Trophoblast cell (in vitro differentiated cells and primary cell): ENCODE results near the gene IL1RAPL1.

ENCODE experiments used
- DNase-seq, 2 donors: peaks; one replicate each; pipeline ENCODE4 v3.0.0-alpha.2; 2016
- H2AFZ ChIP-seq: 2 replicates; pipeline ENCODE4 v1.6.1; 2013; ENCODE audit warnings: low read length, moderate library complexity, mild to moderate bottlenecking; ENCODE audit not compliant: insufficient read depth, poor library complexity
- H2AK5ac ChIP-seq: 2 replicates; pipeline ENCODE4 v1.6.1; 2013; ENCODE audit warnings: mild to moderate bottlenecking, low read length
- H2BK120ac ChIP-seq: 2 replicates; pipeline ENCODE4 v1.6.1; 2013; ENCODE audit warnings: low read length, mild to moderate bottlenecking, moderate library complexity; ENCODE audit not compliant: insufficient read depth, poor library complexity
- H2BK12ac ChIP-seq: 2 replicates; pipeline ENCODE4 v1.6.1; 2013; ENCODE audit warnings: mild to moderate bottlenecking, low read length, moderate library complexity
- H2BK5ac ChIP-seq: 2 replicates; pipeline ENCODE4 v1.6.1; 2013; ENCODE audit warnings: low read length, low read depth, moderate library complexity, mild to moderate bottlenecking; ENCODE audit not compliant: poor library complexity
- H3K14ac ChIP-seq: 2 replicates; pipeline ENCODE4 v1.6.1; 2013; ENCODE audit warnings: mild to moderate bottlenecking, low read length
- H3K18ac ChIP-seq: 2 replicates; pipeline ENCODE4 v1.6.1; 2013; ENCODE audit warnings: mild to moderate bottlenecking, low read length
- H3K23ac ChIP-seq: 2 replicates; pipeline ENCODE4 v1.6.1; 2013; ENCODE audit warnings: low read length
- H3K27ac ChIP-seq: 2 replicates; pipeline ENCODE4 v1.5.1; 2013; ENCODE audit warnings: low read depth, mild to moderate bottlenecking, inconsistent platforms, low read length, moderate library complexity
- H3K27me3 ChIP-seq: 2 replicates; pipeline ENCODE4 v1.6.1; 2013; ENCODE audit warnings: inconsistent platforms, mild to moderate bottlenecking, low read length, moderate library complexity; ENCODE audit not compliant: insufficient read depth
- H3K36me3 ChIP-seq, 2 experiments: 1 replicate in 1 of 2; 2 replicates in 1 of 2; pipeline ENCODE4 v1.6.1; 2013; ENCODE audit warnings: low read length in 2 of 2, mild to moderate bottlenecking in 2 of 2, moderate library complexity in 1 of 2; ENCODE audit not compliant: insufficient read depth in 2 of 2, control insufficient read depth in 1 of 2
- H3K4ac ChIP-seq: 2 replicates; pipeline ENCODE4 v1.6.1; 2013; ENCODE audit warnings: low read depth, mild to moderate bottlenecking, low read length, moderate library complexity
- H3K4me1 ChIP-seq, 2 experiments: 1 replicate in 1 of 2; 2 replicates in 1 of 2; pipeline ENCODE4 v1.6.1; 2013; ENCODE audit warnings: low read length in 2 of 2, mild to moderate bottlenecking in 2 of 2, moderate library complexity in 1 of 2; ENCODE audit not compliant: insufficient read depth in 2 of 2, control insufficient read depth in 1 of 2
- H3K4me2 ChIP-seq: 2 replicates; pipeline ENCODE4 v1.6.1; 2013; ENCODE audit warnings: inconsistent platforms, mild to moderate bottlenecking, low read length, moderate library complexity
- H3K4me3 ChIP-seq: 2 replicates; pipeline ENCODE4 v1.5.1; 2013; ENCODE audit warnings: mild to moderate bottlenecking, low read depth, low read length, inconsistent platforms
- H3K79me1 ChIP-seq: one replicate; pipeline ENCODE4 v1.6.1; 2013; ENCODE audit warnings: low read length
- H3K79me2 ChIP-seq: 2 replicates; pipeline ENCODE4 v1.6.1; 2013; ENCODE audit warnings: low read length, mild to moderate bottlenecking; ENCODE audit not compliant: control insufficient read depth, insufficient read depth, poor library complexity
- H3K9ac ChIP-seq: 2 replicates; pipeline ENCODE4 v1.6.1; 2013; ENCODE audit warnings: mild to moderate bottlenecking, low read length
- H3K9me3 ChIP-seq: 2 replicates; pipeline ENCODE4 v1.6.1; 2013; ENCODE audit warnings: low read depth, mild to moderate bottlenecking, control low read depth, inconsistent platforms, low read length; ENCODE audit not compliant: insufficient read depth
- H4K12ac ChIP-seq: 2 replicates; pipeline ENCODE4 v1.6.1; 2013; ENCODE audit warnings: low read depth, mild to moderate bottlenecking, low read length, moderate library complexity
- H4K8ac ChIP-seq: 2 replicates; pipeline ENCODE4 v1.6.1; 2013; ENCODE audit warnings: low read depth, mild to moderate bottlenecking, low read length, moderate library complexity
- H4K91ac ChIP-seq: one replicate; pipeline ENCODE4 v1.6.1; 2013; ENCODE audit warnings: low read depth, mild to moderate bottlenecking, low read length, moderate library complexity
- WGBS: extraction: QIAGEN DNeasy Blood & Tissue Kit; methylation state at CpG from one replicate; pipeline ENCODE4 v1.1.7; 2013; ENCODE audit warnings: missing lambda C conversion rate; ENCODE audit not compliant: insufficient read length, insufficient coverage; ENCODE audit errors: extremely low coverage; 5-methylcytosine and 5-hydroxymethylcytosine counted together

IL1RAPL1 gene

GRCh38 chrX:29665532-29665931 lies 1078.3 kb downstream of the IL1RAPL1 start:
- Histone ChIP-seq H3K4me2 (no peak overlapping the region), H3K79me2 (no peaks in the 10 kb centered on the region), H3K23ac (no peak overlapping the region), H3K36me3 (no peaks in the 10 kb centered on the region), H3K9ac (no peak overlapping the region), H3K27me3 (no peaks in the 10 kb centered on the region), H3K79me1 (no peaks in the 10 kb centered on the region), H2AFZ (no peak overlapping the region), H3K4ac (no peak overlapping the region), H3K14ac (no peak overlapping the region), H3K4me3 (no peak overlapping the region), H3K9me3 (no peaks in the 10 kb centered on the region), H4K91ac (no peak overlapping the region), H4K8ac (no peak overlapping the region), H3K18ac (no peak overlapping the region), H2BK120ac (no peak overlapping the region), H4K12ac (no peak overlapping the region), H3K4me1 (no peaks in the 10 kb centered on the region), H2BK5ac (no peak overlapping the region), H3K27ac (no peak overlapping the region), H2BK12ac (no peak overlapping the region), H2AK5ac (no peak overlapping the region)
- no CpG with 5 or more reads among the region's 1 CpG for WGBS
- DNase-seq: no peak

- no peak overlapping the region for H3K9ac ChIP-seq
- H3K27me3 ChIP-seq: no peaks in the 10 kb centered on the region
- H3K14ac ChIP-seq: no peak overlapping the region
- no peaks in the 10 kb centered on the region for H3K79me1 ChIP-seq
- H4K8ac ChIP-seq: no peak overlapping the region
- no peaks in the 10 kb centered on the region for H3K79me2 ChIP-seq
- no peak overlapping the region for H2BK12ac ChIP-seq
- no peak overlapping the region for H3K4me2 ChIP-seq
- no peak overlapping the region for H3K4me3 ChIP-seq
- no peaks in the 10 kb centered on the region for H3K9me3 ChIP-seq
- H4K91ac ChIP-seq: no peak overlapping the region
- H3K4ac ChIP-seq: no peak overlapping the region
- H4K12ac ChIP-seq: no peak overlapping the region
- no peak overlapping the region for H2AFZ ChIP-seq
- no peak overlapping the region for H2BK5ac ChIP-seq
- H3K36me3 ChIP-seq: no peaks in the 10 kb centered on the region
- no CpG with 5 or more reads among the region's 5 CpGs for WGBS
- no peak for DNase-seq
- H3K4me1 ChIP-seq: no peaks in the 10 kb centered on the region
- H3K27ac ChIP-seq: no peak overlapping the region
- H2AK5ac ChIP-seq: no peak overlapping the region
- H3K18ac ChIP-seq: no peak overlapping the region
- no peak overlapping the region for H3K23ac ChIP-seq
- no peak overlapping the region for H2BK120ac ChIP-seq
Observed at GRCh38 chrX:29666366-29666765, 1079.1 kb downstream of the IL1RAPL1 start.

GRCh38 chrX:29671421-29671820 lies 1084.2 kb downstream of the IL1RAPL1 start:
- H2BK120ac ChIP-seq: no peak overlapping the region
- H3K9ac ChIP-seq: no peak overlapping the region
- H4K12ac ChIP-seq: no peak overlapping the region
- no peak overlapping the region for H3K4me2 ChIP-seq
- no peak overlapping the region for H3K18ac ChIP-seq
- no peak overlapping the region for H3K14ac ChIP-seq
- no CpG with 5 or more reads among the region's 5 CpGs for WGBS
- no peaks in the 10 kb centered on the region for H3K4me1 ChIP-seq
- H3K27ac ChIP-seq: no peak overlapping the region
- H2BK12ac ChIP-seq: no peak overlapping the region
- H3K9me3 ChIP-seq: no peaks in the 10 kb centered on the region
- H3K36me3 ChIP-seq: no peaks in the 10 kb centered on the region
- no peak overlapping the region for H4K8ac ChIP-seq
- no peaks in the 10 kb centered on the region for H3K27me3 ChIP-seq
- H3K23ac ChIP-seq: no peak overlapping the region
- no peak overlapping the region for H2AK5ac ChIP-seq
- H4K91ac ChIP-seq: no peak overlapping the region
- H3K79me2 ChIP-seq: no peaks in the 10 kb centered on the region
- H2BK5ac ChIP-seq: no peak overlapping the region
- no peak overlapping the region for H3K4ac ChIP-seq
- no peak overlapping the region for H2AFZ ChIP-seq
- DNase-seq: no peak
- H3K79me1 ChIP-seq: no peaks in the 10 kb centered on the region
- no peak overlapping the region for H3K4me3 ChIP-seq

GRCh38 chrX:29687687-29688086 lies 1100.4 kb downstream of the IL1RAPL1 start:
- Histone ChIP-seq H2BK120ac (no peak overlapping the region), H3K4me3 (no peak overlapping the region), H3K18ac (no peak overlapping the region), H3K4me1 (no peaks in the 10 kb centered on the region), H2BK12ac (no peak overlapping the region), H3K4ac (no peak overlapping the region), H2AK5ac (no peak overlapping the region), H4K91ac (no peak overlapping the region), H3K27ac (no peak overlapping the region), H3K79me2 (no peaks in the 10 kb centered on the region), H3K23ac (no peak overlapping the region), H3K9me3 (no peaks in the 10 kb centered on the region), H2BK5ac (no peak overlapping the region), H4K8ac (no peak overlapping the region), H3K36me3 (no peaks in the 10 kb centered on the region), H3K4me2 (no peak overlapping the region), H3K14ac (no peak overlapping the region), H3K27me3 (no peaks in the 10 kb centered on the region), H4K12ac (no peak overlapping the region), H3K79me1 (no peaks in the 10 kb centered on the region), H2AFZ (no peak overlapping the region), H3K9ac (no peak overlapping the region)
- no peak for DNase-seq
